ENCODE measurements around the gene SGCD. TPM values are rescaled to one million over a fixed set of nuclear protein-coding genes. Genes with fewer than 3 reads are reported as not detected.

The SGCD gene
- total RNA-seq, 4 donors from 2014 or later = 12.4 to 17.8 (median 13.4) TPM

- no peaks in the 10 kb centered on the region for H3K36me3 ChIP-seq
- H3K4me3 ChIP-seq = peak overlapping the region in 1 of 4 donors; percentile 50
- no peak for TF ChIP-seq CTCF (IDR thresholded peaks at IDR 0.05)
- no peak for TF ChIP-seq POLR2A (IDR thresholded peaks at IDR 0.05)
- TF ChIP-seq EP300 (IDR thresholded peaks at IDR 0.05) = no peak
- no peaks in the 10 kb centered on the region for H3K9me3 ChIP-seq
- WGBS, 2 donors = 97 to 99% methylated on average over 3 of the region's 3 CpGs
- no peak for DNase-seq (ENCODE audit: low spot score in 2 of 2)
- peaks cover 0 to 13% (median 6%) of the 10 kb centered on the region in 4 donors for H3K4me1 ChIP-seq
- H3K27ac ChIP-seq = peak overlapping the region in 2 of 4 donors; percentile 30 to 74
- no peaks in the 10 kb centered on the region for H3K27me3 ChIP-seq
Measured at GRCh38 chr5:156329171-156329611, 2.2 kb downstream of the SGCD start.

GRCh38 chr5:156330141-156330870, 3.3 kb downstream of the SGCD start:
- no peak overlapping the region for H3K27ac ChIP-seq
- no peak for DNase-seq (ENCODE audit: low spot score in 2 of 2)
- H3K36me3 ChIP-seq = no peaks in the 10 kb centered on the region
- H3K9me3 ChIP-seq = no peaks in the 10 kb centered on the region
- no peak for TF ChIP-seq POLR2A (IDR thresholded peaks at IDR 0.05)
- no peak for TF ChIP-seq CTCF (IDR thresholded peaks at IDR 0.05)
- no peak for TF ChIP-seq EP300 (IDR thresholded peaks at IDR 0.05)
- H3K4me3 ChIP-seq = no peak overlapping the region
- 87 to 94% methylated on average over 7 of the region's 7 CpGs for WGBS, 2 donors
- H3K4me1 ChIP-seq = peaks cover 0 to 13% (median 6%) of the 10 kb centered on the region in 4 donors
- H3K27me3 ChIP-seq = no peaks in the 10 kb centered on the region

GRCh38 chr5:156331181-156331580, 4.2 kb downstream of the SGCD start:
- H3K4me3 ChIP-seq = no peak overlapping the region
- WGBS, 2 donors = 50 to 67% methylated on average over 1 of the region's 1 CpG

GRCh38 chr5:156331845-156332244, 4.9 kb downstream of the SGCD start:
- no peak for DNase-seq (ENCODE audit: low spot score in 2 of 2)
- no peaks in the 10 kb centered on the region for H3K36me3 ChIP-seq
- TF ChIP-seq CTCF (IDR thresholded peaks at IDR 0.05) = no peak
- TF ChIP-seq POLR2A (IDR thresholded peaks at IDR 0.05) = no peak
- TF ChIP-seq EP300 (IDR thresholded peaks at IDR 0.05) = no peak
- H3K27ac ChIP-seq = no peak overlapping the region
- WGBS, 2 donors = 96 to 97% methylated on average over 6 of the region's 6 CpGs
- H3K4me3 ChIP-seq = no peak overlapping the region
- no peaks in the 10 kb centered on the region for H3K27me3 ChIP-seq
- no peaks in the 10 kb centered on the region for H3K9me3 ChIP-seq
- no peaks in the 10 kb centered on the region for H3K4me1 ChIP-seq

More at GRCh38 chr5:156331181-156331580, 4.2 kb downstream of the SGCD start:
- H3K36me3 ChIP-seq = no peaks in the 10 kb centered on the region
- no peaks in the 10 kb centered on the region for H3K27me3 ChIP-seq
- H3K27ac ChIP-seq = no peak overlapping the region
- peaks cover 0 to 6% (median 4%) of the 10 kb centered on the region in 4 donors for H3K4me1 ChIP-seq
- no peaks in the 10 kb centered on the region for H3K9me3 ChIP-seq
- no peak for DNase-seq (ENCODE audit: low spot score in 2 of 2)
- TF ChIP-seq POLR2A (IDR thresholded peaks at IDR 0.05) = no peak
- TF ChIP-seq EP300 (IDR thresholded peaks at IDR 0.05) = no peak
- TF ChIP-seq CTCF (IDR thresholded peaks at IDR 0.05) = no peak

GRCh38 chr5:156332245-156332644, 5.3 kb downstream of the SGCD start:
- H3K27me3 ChIP-seq = no peaks in the 10 kb centered on the region
- H3K36me3 ChIP-seq = no peaks in the 10 kb centered on the region
- no peaks in the 10 kb centered on the region for H3K9me3 ChIP-seq
- H3K4me3 ChIP-seq = no peak overlapping the region
- DNase-seq (ENCODE audit: low spot score in 2 of 2) = no peak
- no peak overlapping the region for H3K27ac ChIP-seq
- TF ChIP-seq POLR2A (IDR thresholded peaks at IDR 0.05) = no peak
- no peak for TF ChIP-seq CTCF (IDR thresholded peaks at IDR 0.05)
- no peak for TF ChIP-seq EP300 (IDR thresholded peaks at IDR 0.05)
- 47 to 98% methylated on average over 2 of the region's 2 CpGs for WGBS, 2 donors
- H3K4me1 ChIP-seq = no peaks in the 10 kb centered on the region
